Uterus (tissue), 4 donors: ENCODE data around the gene CLUH. TPM values are rescaled to one million over a fixed set of nuclear protein-coding genes. Genes with fewer than 3 reads are reported as not detected.
A peak's percentile ranks its signal among the peaks of the same experiment; 100 is the strongest.
"Not testable (repeated sequence)": the region's sequence is repeated elsewhere in the genome, so short reads cannot be mapped to it uniquely, and the experiment has no call there.

ENCODE experiments used
- DNase-seq, 2 donors: peaks; one replicate each; pipeline ENCODE4 v3.0.0-alpha.2; 2019 to 2020
- H3K27ac ChIP-seq, 2 donors: fragments of 200-600 bp; sonication (generic); 1 replicate in 1 of 2; 2 replicates in 1 of 2; pipeline ENCODE4 v1.5.1; 2016 to 2018
- H3K27me3 ChIP-seq, 2 donors: fragments of 200-600 bp; sonication (generic); one replicate each; pipeline ENCODE4 v1.5.1; 2018 to 2019; ENCODE audit warnings: control low read depth in 1 of 2
- H3K36me3 ChIP-seq, 2 donors: fragments of 200-600 bp; sonication (generic); one replicate each; pipeline ENCODE4 v1.5.1; 2019; ENCODE audit warnings: control low read depth in 1 of 2
- H3K4me1 ChIP-seq, 2 donors: fragments of 200-600 bp; sonication (generic); one replicate each; pipeline ENCODE4 v1.5.1; 2018 to 2019; ENCODE audit warnings: control low read depth in 1 of 2
- H3K4me3 ChIP-seq, 2 donors: fragments of 200-600 bp; sonication (generic); 1 replicate in 1 of 2; 2 replicates in 1 of 2; pipeline ENCODE4 v1.5.1; 2018 to 2019; ENCODE audit warnings: mild to moderate bottlenecking in 1 of 2
- H3K9me3 ChIP-seq, 2 donors: fragments of 200-600 bp; sonication (generic); one replicate each; pipeline ENCODE4 v1.5.1; 2019; ENCODE audit warnings: control low read depth in 1 of 2
- CTCF ChIP-seq, 4 experiments: fragments of 200-600 bp in 2 of 4; fragments of 450-650 bp in 2 of 4; sonication (generic) in 2 of 4; IDR thresholded peaks; one replicate each; pipeline ENCODE4 v1.5.1; 2016 to 2019; ENCODE audit warnings: antibody characterized with exemption in 4 of 4, mild to moderate bottlenecking in 2 of 4, moderate library complexity in 1 of 4
- POLR2A ChIP-seq, 2 donors: fragments of 450-650 bp; IDR thresholded peaks; one replicate each; pipeline ENCODE4 v1.6.1; 2016; ENCODE audit warnings: antibody characterized with exemption in 2 of 2, mild to moderate bottlenecking in 1 of 2, moderate library complexity in 1 of 2
- intact Hi-C: fragments of 100-400 bp; cut with DNase I; formaldehyde crosslinking; loops from one replicate; pipeline ENCODE4 v1.15.1; 2023; ENCODE audit warnings: low total_unique reads
- total RNA-seq, 4 donors: library from RNA; depleted of rRNA in 3 of 4; stranded (reverse); fragments of >200 nt in 3 of 4; gene quantifications; one replicate each; pipeline versions ENCODE4 v1.1.0 to v1.2.4, GENCODE V29; 2014 to 2023
- donor health status: DM: yes; HTN: yes; CAD: no.

CLUH gene
- total RNA-seq, 4 donors from 2014 or later: 9.2 to 40.3 (median 20.1) TPM

- Histone ChIP-seq H3K4me3 (no peak overlapping the region), H3K36me3 (no peaks in the 10 kb centered on the region), H3K27ac (no peak overlapping the region), H3K4me1 (no peaks in the 10 kb centered on the region), H3K27me3 (no peaks in the 10 kb centered on the region), H3K9me3 (no peaks in the 10 kb centered on the region)
- intact Hi-C loops: loop anchor here (10.0 kb wide), 1 partner anchor 106 kb away; the partner anchor contains the start of gene PAFAH1B1
- peak; percentile 10 to 12 for DNase-seq
- TF ChIP-seq CTCF (IDR thresholded peaks at IDR 0.05) (no peak), POLR2A (IDR thresholded peaks at IDR 0.05) (no peak)
Observed at GRCh38 chr17:2700491-2701141, 10.9 kb downstream of the CLUH start.

GRCh38 chr17:2700030-2700490 lies 11.5 kb downstream of the CLUH start:
- no peak overlapping the region for H3K4me3 ChIP-seq
- H3K36me3 ChIP-seq: no peaks in the 10 kb centered on the region
- no peak for TF ChIP-seq POLR2A (IDR thresholded peaks at IDR 0.05)
- TF ChIP-seq CTCF (IDR thresholded peaks at IDR 0.05): no peak
- peak; percentile 3 to 9 for DNase-seq
- H3K4me1 ChIP-seq: no peaks in the 10 kb centered on the region
- H3K27me3 ChIP-seq: no peaks in the 10 kb centered on the region
- H3K27ac ChIP-seq: no peak overlapping the region
- intact Hi-C loops: loop anchor here (10.0 kb wide), 1 partner anchor 105 kb away; the partner anchor contains the start of gene PAFAH1B1
- H3K9me3 ChIP-seq: no peaks in the 10 kb centered on the region

- DNase-seq: peak in 1 of 2 donors; percentile 1
- H3K9me3 ChIP-seq, H3K27me3 ChIP-seq, H3K36me3 ChIP-seq, intact Hi-C loops, H3K4me3 ChIP-seq, H3K27ac ChIP-seq, H3K4me1 ChIP-seq: not testable (repeated sequence)
Observed at GRCh38 chr17:2699216-2699805, 12.3 kb downstream of the CLUH start.

GRCh38 chr17:2697611-2698162 lies 13.9 kb downstream of the CLUH start:
- intact Hi-C loops: no loop called here

More at GRCh38 chr17:2697611-2698162, 13.9 kb downstream of the CLUH start:
- Histone ChIP-seq H3K9me3 (no peaks in the 10 kb centered on the region), H3K4me1 (no peaks in the 10 kb centered on the region), H3K27ac (no peak overlapping the region), H3K36me3 (no peaks in the 10 kb centered on the region), H3K4me3 (no peak overlapping the region), H3K27me3 (no peaks in the 10 kb centered on the region)
- TF ChIP-seq POLR2A (IDR thresholded peaks at IDR 0.05) (no peak), CTCF (IDR thresholded peaks at IDR 0.05) (no peak)
- DNase-seq: peak; percentile 9 to 11
